NCI-H446 (cell line): Measurements from ENCODE around the gene SMLR1.

Experiments used
- DNase-seq, 2 experiments: peaks; one replicate each; lab custom pipeline; 2025; lab: John Stamatoyannopoulos, UW

SMLR1 gene

DNA sequence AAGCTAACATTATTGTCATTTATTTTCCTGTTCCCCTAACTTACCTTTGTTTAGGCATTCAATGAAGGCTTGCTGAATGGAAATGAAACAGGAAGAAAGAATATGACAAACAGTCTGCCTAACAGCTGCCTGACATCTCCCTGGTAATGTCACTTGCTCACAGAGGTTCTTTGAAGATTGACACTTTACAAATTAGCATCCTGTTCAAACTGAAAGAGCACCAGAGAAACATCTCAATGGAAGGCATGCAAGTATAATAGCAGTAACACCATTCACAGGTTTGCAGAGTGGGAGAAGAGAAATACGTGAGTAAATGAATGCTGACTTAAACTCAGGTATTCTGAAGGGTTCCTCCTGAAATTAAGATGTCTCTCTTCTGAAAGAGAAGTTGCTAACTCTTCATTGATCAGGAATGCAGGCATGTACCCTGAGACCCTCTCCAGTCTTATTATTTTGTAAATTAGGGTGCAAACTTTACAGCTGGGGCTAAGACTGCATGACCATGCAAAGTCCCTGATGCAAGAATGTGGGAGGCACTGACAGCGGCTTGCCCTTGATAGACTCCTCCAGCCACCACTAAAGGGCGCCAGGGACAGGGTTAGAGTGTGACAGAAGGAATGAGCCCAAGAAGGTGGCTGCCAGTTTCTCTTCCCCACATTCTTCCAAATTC lies 1.3 kb upstream of the SMLR1 start:
- DNase-seq: no peak

DNA sequence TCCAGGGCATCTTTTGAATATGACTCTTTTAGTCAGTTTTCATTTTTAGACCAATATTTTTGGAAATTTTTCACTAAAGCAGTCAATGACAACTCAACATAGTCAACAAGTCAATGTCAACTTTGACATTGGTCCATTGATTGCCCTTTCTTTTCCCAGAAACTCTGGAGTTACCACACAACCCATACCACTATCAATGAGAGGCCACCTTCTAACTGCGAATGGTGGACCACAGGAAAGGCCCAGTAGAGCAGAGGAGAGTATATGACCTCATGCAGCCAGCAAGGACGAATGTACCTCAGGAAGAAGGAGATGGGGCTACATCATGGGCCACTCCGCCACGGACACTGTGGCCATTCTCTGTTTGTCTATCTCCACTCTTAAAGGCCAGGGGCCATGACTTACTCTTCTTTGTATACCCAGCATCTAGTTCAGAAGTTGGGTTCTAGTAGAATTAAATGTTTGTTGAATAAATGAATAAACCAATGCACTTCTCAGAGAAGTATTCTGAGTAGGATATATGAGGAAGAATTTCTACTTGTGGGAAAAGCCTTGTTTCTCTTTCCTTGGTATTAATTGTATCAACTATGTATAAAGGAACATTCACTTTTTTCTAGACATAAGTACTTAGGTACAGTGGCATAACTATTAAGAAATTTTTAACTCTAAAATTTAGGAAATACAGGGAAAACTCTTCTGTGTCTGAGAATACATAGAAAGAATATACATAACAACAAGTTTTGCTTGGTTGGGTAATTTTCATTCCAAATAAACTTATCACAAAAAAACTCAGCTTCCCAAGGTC lies 562 bp upstream of the SMLR1 start:
- no peak for DNase-seq

DNA sequence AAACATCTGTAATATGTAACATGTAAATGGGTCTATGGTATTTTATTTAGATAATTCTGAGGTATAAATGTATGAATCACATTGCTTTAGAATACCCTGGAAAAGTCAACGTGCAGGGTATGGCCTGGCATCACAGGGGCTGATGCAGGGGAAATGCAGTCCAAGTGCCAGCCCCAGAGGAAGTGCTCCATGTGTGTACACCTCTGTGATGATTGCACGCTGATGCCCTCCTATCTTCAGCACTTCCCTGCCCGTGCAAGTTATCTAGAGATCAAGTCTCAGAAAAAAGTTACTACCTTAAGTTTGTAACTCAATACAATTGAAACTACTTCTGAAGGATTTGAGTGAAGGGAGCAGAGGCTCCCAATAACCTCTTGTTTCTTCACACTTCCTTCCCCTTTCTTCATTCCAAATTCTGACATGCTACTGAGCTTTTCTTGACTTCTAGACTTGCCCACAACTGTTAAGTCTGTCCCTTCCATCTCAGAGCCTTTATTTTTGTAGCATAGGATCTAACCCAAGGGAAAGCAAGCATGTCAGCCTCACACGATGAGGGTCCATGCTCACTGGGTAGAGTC lies 2.2 kb downstream of the SMLR1 start:
- no peak for DNase-seq

DNA sequence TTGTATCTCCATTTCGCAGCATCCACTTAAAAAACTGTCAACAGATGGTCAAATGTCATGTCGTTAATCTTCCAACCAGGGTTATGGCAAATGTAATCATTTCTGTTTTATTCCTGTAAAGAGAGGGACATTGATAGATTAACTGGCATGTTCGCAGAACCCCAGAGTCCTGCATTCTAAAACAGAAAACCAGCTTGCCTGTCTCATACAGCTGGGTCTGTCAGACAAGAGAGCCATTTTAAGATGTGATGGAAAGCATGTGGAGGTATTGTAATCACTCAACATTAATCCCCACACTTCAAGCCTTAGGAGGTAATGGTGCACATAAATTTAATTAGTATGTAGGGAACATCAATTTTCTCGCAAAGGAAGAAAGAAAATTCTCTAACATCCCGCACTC lies 4.4 kb downstream of the SMLR1 start:
- DNase-seq: no peak

DNA sequence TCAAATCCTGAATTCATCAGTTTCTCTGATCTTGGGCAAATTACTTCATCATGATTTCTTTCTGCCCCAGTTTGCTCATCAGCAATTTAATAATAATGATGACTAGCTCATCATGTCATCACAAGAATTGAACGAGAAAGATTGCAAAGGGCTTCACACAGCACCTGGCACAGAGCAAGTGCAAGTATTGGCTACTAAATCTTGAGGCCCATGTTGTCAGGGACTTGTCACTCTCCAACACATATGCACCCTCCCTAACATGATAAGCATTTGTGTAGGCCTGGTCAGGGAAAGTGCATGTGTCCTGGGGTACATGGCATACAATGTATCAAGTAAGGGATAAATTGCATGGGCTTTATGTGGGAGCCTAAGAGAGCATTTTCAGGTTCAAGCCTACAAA lies 6.4 kb downstream of the SMLR1 start:
- DNase-seq: no peak

DNA sequence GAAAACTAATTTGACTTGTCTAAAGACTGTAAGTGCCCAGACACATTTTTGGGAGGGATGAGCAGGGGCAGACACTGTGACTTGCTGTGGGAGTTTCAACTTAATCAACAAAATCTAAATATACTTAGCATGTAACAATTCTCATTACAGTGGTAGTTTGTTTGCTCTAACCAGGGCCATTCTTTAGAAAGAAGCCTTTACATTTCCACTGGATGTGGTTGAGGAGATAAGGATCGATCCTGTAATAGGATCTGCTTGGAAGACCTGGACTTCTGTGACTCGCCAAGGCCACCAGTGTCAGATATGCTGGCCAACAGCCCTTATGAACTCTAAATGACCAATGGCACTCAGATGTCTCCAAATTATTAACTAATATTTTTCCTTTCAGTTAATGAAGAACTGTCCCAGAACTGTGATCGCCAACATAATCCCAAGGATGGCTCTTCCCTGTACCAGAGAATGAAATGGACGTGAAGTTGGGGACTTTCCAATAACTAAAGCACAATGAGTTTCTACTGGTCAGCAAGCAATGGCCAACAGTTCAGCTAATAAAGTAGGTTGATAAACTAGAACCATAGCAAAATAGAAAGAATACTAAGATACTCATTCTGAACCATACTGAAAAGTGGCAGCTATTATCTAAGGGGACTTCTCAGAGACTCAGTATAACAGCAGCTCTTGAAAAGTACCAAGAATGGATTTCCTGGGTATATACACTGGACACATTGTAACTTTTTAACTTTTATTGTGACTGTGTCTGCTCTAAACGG lies 7.5 kb downstream of the SMLR1 start:
- no peak for DNase-seq

DNA sequence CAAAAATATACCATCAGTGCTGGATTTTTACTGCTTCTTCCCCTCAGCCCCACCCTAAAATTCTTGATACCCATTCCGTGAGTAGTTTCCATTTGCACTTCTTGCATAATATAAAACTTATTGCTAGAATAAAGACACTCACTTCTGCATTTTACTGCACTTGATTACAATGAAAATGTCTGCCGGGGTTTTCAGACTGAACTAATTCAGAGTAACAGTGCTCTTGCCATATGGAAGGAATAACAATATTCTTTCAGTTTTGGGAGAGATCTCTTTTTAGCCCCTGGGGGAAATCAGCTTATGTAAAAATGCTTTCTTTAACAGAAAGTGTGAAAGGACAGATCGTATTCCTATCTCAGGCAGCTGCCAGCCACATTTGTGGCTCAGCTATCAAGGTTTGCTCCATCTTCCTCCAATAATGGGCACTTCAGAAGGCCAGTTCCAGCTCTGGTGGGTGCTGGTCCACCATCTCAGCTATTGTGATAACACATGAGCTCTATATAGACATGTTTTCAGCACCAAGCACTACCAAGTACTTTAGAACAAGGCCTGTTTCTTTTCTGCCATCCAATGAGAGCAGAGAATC lies 8.9 kb downstream of the SMLR1 start:
- no peak for DNase-seq

DNA sequence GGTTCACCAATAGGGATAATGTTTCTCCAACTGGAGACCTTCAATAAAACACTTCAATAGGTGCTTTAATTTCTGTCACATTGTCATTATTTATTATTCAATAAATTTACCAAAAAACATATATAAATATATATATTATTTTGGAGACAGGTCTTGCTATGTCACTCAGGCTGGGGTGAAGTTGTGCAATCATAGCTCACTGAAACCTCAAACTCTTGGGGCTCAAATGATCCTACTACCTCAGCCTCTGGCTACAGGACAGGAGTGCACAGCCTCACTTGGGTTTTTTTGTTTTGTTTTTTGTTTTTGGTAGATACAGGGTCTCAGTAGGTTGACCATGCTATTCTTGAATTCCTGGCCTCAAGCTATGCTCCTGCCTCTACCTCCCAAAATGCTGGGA lies 9.9 kb downstream of the SMLR1 start:
- DNase-seq: no peak

DNA sequence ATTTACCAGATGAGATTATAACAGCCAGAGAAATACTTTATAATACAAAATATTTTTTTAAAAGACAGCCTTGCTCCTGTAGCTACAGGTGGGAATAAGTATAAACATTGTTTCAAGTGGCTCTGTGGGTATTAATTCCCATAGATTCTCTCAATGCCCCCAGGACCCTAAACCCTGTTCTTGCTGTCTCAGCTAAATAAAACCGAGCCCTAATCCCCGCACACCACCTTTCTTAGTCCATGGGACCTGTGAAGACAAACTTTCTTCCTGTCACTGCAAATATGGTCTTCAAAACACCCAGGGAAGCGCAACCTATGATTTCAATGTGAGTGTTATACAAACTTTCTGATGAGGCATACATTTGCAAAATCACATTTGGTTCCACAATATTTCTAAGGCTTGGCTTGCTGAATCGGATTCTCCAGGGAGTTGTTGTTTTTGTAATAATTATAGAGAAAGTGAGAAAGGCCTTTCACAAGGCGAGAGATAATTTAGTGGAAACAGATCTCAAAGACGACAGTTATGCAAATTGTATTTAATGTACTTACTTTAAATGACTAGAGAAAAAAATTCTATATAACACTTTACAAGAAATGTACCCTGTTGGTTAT lies 11.1 kb downstream of the SMLR1 start:
- no peak for DNase-seq

DNA sequence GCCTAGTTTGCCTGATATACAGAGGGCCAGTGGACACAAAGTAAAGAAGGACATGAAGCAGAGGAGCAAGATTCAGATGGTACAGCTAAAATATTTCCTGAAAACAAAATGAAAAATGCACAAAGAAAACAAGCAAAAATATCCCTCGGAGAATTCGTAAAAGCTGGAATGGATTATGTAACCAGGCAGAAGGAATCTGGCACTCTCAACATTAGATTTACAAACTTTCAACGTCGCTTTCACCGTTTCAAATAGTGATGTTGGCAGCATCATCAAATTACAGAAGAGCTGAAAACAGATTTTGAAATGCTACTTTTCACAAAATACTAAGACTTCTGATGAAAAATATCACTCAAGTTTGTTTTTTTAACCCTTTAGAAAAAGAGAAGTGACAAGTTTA lies 11.7 kb downstream of the SMLR1 start:
- DNase-seq: no peak

DNA sequence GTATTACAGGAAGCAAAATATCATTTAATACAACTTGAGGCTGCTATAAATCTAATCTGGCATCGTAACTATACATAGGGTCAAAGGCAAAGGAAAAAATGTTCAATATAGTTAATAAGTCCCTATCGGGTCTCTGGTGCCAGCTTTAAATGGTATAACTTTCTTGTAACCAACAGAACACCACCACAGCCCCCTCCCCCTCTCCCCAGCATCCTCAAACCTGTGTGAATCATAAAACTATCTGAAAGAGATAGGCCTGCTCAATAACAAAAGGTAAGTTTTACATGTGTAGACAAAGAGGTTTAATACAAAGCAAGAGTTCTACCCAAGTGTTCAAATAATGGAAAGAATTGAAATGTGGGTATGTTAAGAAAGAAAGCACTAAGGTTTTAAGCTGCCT lies 12.2 kb downstream of the SMLR1 start:
- no peak for DNase-seq

DNA sequence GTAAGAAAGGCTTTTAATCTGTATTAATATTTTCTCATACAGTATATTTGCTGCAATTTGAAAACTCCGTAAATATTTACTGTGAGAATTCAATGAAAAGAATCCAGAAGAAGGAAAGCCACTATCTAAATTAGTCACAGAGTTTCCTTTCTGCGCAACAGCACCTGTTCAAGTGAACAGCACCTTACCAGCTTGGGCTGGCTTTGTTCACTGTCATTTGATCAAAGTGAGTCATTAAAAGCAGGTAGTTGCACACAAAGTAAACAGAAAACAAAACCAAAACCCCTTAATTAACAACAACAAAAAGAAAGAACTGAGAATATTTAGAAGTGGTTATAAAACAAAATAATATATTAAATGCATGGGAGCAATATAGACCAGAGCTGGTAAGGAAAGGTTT lies 12.8 kb downstream of the SMLR1 start:
- DNase-seq: no peak

DNA sequence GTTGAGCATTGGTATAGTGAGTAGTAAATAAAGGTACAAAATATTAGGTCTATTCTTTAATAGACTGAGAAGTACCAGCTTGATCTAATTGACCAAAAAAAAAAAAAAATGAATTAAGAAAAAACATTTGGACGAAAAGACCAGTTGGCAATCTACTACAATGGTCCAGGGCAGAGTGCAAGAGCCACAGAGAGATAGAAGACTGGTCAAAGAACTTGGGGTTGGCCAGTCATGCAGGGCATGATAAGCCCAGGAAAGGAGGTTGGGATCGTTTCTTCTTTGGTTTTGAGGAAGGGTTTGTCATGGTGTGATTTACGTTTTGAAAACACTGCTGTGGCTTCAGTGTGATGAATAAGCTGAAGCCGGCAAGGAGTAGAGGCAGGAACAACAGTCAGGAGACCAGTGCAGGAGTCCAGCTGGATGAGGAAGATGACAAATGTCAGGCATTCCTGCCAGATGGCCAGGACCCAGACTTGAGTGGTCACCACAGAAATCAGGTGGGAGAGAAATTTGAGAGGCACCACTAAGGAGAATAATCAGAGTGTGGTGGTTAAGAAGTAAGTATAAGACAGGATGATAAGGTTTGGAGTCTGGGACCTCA lies 14.0 kb downstream of the SMLR1 start:
- DNase-seq: no peak

DNA sequence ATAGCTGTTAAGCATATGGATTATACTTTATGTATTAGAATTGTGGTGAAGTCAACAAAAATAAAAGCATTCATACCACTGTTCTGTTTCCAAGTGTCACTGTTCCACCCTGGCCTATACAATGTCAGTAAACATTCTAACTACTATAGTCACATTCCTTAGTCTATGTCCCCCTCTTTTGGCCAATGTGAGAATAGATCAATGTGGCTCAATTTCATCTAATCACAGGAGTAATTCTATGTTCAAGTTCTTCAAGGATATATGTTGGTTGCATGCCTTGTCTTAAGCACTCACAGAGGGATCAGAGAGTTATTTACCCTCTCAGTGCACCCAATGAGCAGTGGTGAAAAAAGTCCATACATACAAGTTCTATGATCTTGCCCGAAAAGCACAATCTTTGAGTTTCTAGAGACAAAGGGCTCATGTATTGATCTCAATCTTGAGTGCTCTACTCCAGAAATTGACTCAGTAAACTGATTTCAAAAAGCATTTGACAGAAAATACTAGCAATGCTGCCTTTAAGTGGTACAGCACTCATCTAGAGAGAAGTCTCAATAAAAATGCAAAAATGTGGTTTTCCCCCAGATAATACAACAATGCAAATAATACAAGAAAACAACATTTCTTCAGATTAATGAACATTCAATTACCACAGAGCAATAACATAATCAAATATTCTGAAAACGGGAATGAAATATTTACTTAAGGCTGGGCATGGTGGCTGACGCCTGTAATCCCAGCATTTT lies 16.5 kb downstream of the SMLR1 start:
- peak; percentile 0 to 40 for DNase-seq

DNA sequence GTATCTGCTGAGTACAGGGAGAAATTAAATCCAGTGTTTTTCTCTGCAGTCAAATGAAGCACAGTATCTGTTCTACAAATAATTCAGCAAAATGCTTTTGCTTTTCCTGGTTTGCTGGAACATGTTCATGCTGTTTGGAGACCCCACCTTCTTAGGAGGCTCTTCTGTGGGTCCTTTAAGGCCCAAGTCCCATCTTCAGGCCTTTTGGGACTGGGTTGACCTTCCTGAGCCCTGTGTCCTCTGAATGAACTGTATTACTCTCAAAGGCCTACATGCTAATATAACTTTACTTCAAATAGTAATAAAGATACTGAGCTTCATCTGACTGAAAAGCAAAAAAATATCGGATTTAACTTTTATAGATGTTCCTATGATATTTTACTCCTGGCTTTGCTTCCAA lies 19.3 kb downstream of the SMLR1 start:
- DNase-seq: no peak

DNA sequence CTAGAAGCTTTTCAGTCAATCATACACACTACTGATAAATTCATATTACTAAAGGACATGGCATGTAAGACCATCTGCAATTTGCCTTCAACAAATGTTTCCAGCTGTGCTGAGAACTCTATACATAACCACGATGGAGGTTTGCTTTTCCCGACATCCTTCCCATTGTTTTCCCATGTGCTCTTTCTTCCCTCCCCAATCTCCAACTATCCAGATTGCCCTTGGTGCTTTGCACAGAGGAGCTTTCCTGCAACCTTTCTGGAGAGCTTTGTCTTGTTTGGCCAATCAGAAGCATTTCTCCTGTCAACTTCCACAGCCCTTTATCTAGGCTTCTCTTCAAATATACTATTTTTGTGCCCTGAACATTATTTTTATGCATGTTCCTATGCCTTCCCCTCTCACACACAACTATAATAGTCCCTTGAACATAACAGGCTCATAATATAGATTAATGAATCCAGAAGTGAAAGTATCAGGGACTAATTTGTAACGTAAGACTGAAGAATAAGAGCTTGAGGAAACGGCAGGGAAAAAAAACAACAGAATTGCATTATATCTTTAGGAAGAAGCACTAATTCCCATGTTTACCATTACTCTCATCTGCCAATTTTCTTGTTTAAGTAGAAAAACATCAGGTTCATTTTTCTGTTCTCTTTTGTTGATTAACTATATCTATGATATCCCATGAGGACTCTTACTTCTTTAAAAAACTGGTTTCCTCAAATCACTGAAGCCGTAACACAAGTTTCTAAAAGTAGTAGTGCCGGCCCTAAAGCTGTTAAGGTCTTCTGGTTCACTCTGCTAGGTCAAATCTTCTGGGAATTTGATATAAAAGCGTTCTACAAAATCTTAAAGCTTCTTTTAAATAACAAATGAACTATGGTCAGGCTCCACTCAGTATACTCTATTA lies 20.1 kb downstream of the SMLR1 start:
- DNase-seq: no peak

DNA sequence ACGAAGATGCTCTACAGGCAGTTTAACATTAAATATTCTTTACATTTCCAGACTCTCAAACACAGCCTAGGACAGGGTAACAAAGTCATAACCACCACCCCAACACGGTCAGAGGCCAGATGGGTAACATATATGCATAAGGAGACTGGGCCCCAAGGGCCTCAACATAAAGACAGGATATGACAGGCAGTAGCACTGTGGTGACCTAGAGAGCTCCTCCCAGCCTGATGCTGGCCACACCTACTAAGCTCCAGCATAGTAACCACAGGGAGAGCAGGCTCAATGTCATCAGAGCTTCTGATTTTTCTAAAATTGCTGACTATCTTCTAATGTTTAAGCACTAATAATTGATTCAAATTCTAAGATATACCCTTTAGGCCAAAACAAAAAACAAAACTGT lies 21.7 kb downstream of the SMLR1 start:
- DNase-seq: no peak

DNA sequence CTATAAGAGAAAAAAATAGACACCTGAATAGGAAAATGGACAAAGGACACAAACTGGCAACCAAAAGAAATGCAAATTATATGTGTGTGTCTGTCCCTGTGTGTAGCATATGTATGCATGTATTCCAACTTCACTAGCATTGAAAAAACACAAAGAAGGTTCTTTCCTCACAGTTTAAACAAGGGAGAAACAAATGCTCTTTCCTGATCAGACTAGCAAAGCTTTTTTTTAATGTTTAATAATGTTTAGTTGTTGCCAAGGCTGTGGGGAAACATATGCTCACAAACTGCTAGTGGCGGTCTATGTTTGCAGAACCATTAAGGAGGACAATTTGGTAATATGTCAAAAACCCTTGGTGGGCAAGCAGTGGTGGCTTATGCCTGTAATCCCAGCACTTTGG lies 22.4 kb downstream of the SMLR1 start:
- DNase-seq: no peak

DNA sequence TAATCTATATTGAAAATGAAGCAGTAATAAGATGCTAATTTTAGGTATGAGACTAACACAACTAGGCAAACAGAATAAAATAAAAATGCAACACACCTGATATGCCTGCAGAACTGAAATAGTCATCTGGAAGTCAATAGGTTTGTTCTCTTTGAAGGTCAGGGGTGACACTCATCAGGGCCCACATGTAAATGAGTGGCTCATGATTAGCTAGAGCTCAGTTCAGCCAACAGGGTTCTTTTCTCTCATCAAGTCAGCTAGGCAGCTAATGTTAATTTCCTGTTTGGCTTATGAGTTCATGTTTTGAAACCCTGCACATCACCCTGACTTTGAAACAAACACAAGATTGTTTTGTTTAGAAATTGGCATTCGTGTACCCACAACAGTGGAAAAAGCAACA lies 23.8 kb downstream of the SMLR1 start:
- no peak for DNase-seq
